Measurements from ENCODE around the gene NIF3L1. TPM values are rescaled to one million over a fixed set of nuclear protein-coding genes. Genes with fewer than 3 reads are reported as not detected.
A peak's percentile ranks its signal among the peaks of the same experiment; 100 is the strongest.

NIF3L1 gene
- total RNA-seq, 1 experiment from 2014 or later: 38.4 TPM

- intact Hi-C loops (cut with micrococcal nuclease; ENCODE audit: unreplicated experiment): loop anchor here (5.0 kb wide), 1 partner anchor 48 kb away; the partner anchor contains the start of gene BZW1
- Mint-ChIP-seq H3K36me3 (ENCODE audit: insufficient read depth, unreplicated experiment) (peaks cover 92% of the 10 kb centered on the region), H3K9me3 (ENCODE audit: low read depth, unreplicated experiment) (no peaks in the 10 kb centered on the region), H3K27me3 (ENCODE audit: unreplicated experiment) (no peaks in the 10 kb centered on the region), H3K4me3 (ENCODE audit: low read depth, unreplicated experiment) (peak overlapping the region; percentile 39), H3K4me1 (ENCODE audit: low read depth, unreplicated experiment) (peaks cover 36% of the 10 kb centered on the region), H3K27ac (ENCODE audit: unreplicated experiment) (peak overlapping the region; percentile 16)
- TF ChIP-seq, protein P1, sequence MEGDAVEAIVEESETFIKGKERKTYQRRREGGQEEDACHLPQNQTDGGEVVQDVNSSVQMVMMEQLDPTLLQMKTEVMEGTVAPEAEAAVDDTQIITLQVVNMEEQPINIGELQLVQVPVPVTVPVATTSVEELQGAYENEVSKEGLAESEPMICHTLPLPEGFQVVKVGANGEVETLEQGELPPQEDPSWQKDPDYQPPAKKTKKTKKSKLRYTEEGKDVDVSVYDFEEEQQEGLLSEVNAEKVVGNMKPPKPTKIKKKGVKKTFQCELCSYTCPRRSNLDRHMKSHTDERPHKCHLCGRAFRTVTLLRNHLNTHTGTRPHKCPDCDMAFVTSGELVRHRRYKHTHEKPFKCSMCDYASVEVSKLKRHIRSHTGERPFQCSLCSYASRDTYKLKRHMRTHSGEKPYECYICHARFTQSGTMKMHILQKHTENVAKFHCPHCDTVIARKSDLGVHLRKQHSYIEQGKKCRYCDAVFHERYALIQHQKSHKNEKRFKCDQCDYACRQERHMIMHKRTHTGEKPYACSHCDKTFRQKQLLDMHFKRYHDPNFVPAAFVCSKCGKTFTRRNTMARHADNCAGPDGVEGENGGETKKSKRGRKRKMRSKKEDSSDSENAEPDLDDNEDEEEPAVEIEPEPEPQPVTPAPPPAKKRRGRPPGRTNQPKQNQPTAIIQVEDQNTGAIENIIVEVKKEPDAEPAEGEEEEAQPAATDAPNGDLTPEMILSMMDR (IDR thresholded peaks at IDR 0.05; ENCODE audit: unreplicated experiment): no peak
- no TSS peak for BruUV-seq (replicated peaks)
- CTCF ChIA-PET: no interaction called here
- no peak for DNase-seq
These were observed 28.9 kb upstream of the NIF3L1 start for GRCh38 chr2:200860092-200860795.

- Mint-ChIP-seq H3K4me3 (ENCODE audit: low read depth, unreplicated experiment) (peak overlapping the region; percentile 86), H3K9me3 (ENCODE audit: low read depth, unreplicated experiment) (no peaks in the 10 kb centered on the region), H3K36me3 (ENCODE audit: insufficient read depth, unreplicated experiment) (peaks cover 87% of the 10 kb centered on the region), H3K27me3 (ENCODE audit: unreplicated experiment) (no peaks in the 10 kb centered on the region), H3K4me1 (ENCODE audit: low read depth, unreplicated experiment) (peaks cover 38% of the 10 kb centered on the region), H3K27ac (ENCODE audit: unreplicated experiment) (peak overlapping the region; percentile 87)
- BruUV-seq (replicated peaks): no TSS peak
- intact Hi-C loops (cut with micrococcal nuclease; ENCODE audit: unreplicated experiment): loop anchor here (2.0 to 5.0 kb wide), 2 partner anchors 49 to 149 kb away; partner anchors contain the start of gene BZW1
- TF ChIP-seq, protein P1 (IDR thresholded peaks at IDR 0.05; ENCODE audit: unreplicated experiment): no peak
- DNase-seq: no peak
- CTCF ChIA-PET: no interaction called here
These were observed 27.5 kb upstream of the NIF3L1 start for GRCh38 chr2:200861617-200862155.

DNA sequence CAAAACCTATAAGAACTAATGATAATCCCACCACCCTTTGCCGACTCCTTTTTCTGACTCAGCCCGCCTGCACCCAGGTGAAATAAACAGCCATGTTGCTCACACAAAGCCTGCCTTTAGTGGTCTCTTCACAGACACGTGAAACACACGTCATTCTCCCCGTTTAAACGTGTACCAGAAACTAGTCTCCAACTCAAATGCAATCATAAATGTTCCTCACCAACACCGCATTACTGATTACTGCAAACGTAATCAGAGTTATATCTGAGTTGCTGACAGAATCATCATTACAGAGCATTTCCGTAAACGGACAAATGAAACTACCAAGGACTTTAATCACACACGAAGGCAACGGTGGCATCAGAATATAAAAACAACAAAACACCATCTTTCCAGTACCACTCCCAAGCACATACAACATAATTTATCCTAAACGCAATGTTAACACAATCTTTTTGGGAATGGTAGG lies 26.6 kb upstream of the NIF3L1 start:
- Mint-ChIP-seq H3K4me1 (ENCODE audit: low read depth, unreplicated experiment) (peaks cover 38% of the 10 kb centered on the region), H3K27ac (ENCODE audit: unreplicated experiment) (peak overlapping the region; percentile 87), H3K4me3 (ENCODE audit: low read depth, unreplicated experiment) (peak overlapping the region; percentile 86), H3K36me3 (ENCODE audit: insufficient read depth, unreplicated experiment) (peaks cover 79% of the 10 kb centered on the region), H3K9me3 (ENCODE audit: low read depth, unreplicated experiment) (no peaks in the 10 kb centered on the region), H3K27me3 (ENCODE audit: unreplicated experiment) (no peaks in the 10 kb centered on the region)
- CTCF ChIA-PET: no interaction called here
- DNase-seq: peak; percentile 26
- intact Hi-C loops (cut with micrococcal nuclease; ENCODE audit: unreplicated experiment): loop anchor here (2.0 to 5.0 kb wide), 2 partner anchors 50 to 150 kb away; partner anchors contain the start of gene BZW1
- TF ChIP-seq, protein P1 (IDR thresholded peaks at IDR 0.05; ENCODE audit: unreplicated experiment): no peak
- TSS peak; percentile 32 for BruUV-seq (replicated peaks)

DNA sequence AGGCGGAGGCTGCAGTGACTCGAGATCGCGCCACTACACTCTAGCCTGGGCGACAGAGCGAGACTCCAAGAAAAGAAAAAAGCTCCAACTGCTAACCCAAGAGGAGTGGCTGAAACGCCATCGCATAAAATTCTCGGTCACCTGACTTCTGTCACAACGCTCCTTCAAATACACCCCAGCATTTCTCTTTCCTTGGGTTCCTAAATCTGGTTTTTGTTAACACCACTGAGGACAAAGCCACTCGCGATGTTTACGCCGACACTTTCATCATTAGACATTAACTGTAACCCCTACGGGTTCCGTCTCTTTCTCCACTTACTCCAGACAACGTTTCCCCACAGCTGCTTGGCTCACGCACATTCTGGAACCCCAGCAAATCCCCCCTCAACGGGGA lies 25.4 kb upstream of the NIF3L1 start:
- H3K4me3 Mint-ChIP-seq (ENCODE audit: low read depth, unreplicated experiment): peak overlapping the region; percentile 86
- no peaks in the 10 kb centered on the region for H3K27me3 Mint-ChIP-seq (ENCODE audit: unreplicated experiment)
- H3K36me3 Mint-ChIP-seq (ENCODE audit: insufficient read depth, unreplicated experiment): peaks cover 70% of the 10 kb centered on the region
- TF ChIP-seq, protein P1 (IDR thresholded peaks at IDR 0.05; ENCODE audit: unreplicated experiment): no peak
- CTCF ChIA-PET: interaction anchor here (0.6 to 1.0 kb wide), 2 partner anchors 13 to 338 kb away, joined by 3 read pairs; partner anchors contain the start of gene SGO2
- H3K4me1 Mint-ChIP-seq (ENCODE audit: low read depth, unreplicated experiment): peaks cover 38% of the 10 kb centered on the region
- no TSS peak for BruUV-seq (replicated peaks)
- H3K9me3 Mint-ChIP-seq (ENCODE audit: low read depth, unreplicated experiment): no peaks in the 10 kb centered on the region
- intact Hi-C loops (cut with micrococcal nuclease; ENCODE audit: unreplicated experiment): loop anchor here (2.0 to 5.0 kb wide), 2 partner anchors 51 to 151 kb away; partner anchors contain the start of gene BZW1
- peak overlapping the region; percentile 87 for H3K27ac Mint-ChIP-seq (ENCODE audit: unreplicated experiment)
- peak; percentile 17 for DNase-seq

Measured in Calu3 (cell line).